ENCODE data around the gene PCDHGC4.
A peak's percentile ranks its signal among the peaks of the same experiment; 100 is the strongest.

Gene PCDHGC4

GRCh38 chr5:141512911-141513626, 28.2 kb downstream of the PCDHGC4 start:
- DNase-seq, result peak; percentile 72

GRCh38 chr5:141513627-141514329, 28.9 kb downstream of the PCDHGC4 start:
- peak; percentile 81 for DNase-seq

GRCh38 chr5:141514330-141515133, 29.7 kb downstream of the PCDHGC4 start:
- DNase-seq, result peak; percentile 81

- no peak for DNase-seq
Measured at GRCh38 chr5:141515141-141515540, 30.3 kb downstream of the PCDHGC4 start.

- DNase-seq, result no peak
Measured at GRCh38 chr5:141515946-141516671, 31.3 kb downstream of the PCDHGC4 start.

- no peak for DNase-seq
Measured at GRCh38 chr5:141516672-141517025, 31.8 kb downstream of the PCDHGC4 start.

- DNase-seq, result no peak
Measured at GRCh38 chr5:141517312-141517711, 32.5 kb downstream of the PCDHGC4 start.

GRCh38 chr5:141517880-141518617, 33.2 kb downstream of the PCDHGC4 start:
- DNase-seq, result no peak

GRCh38 chr5:141518618-141519015, 33.8 kb downstream of the PCDHGC4 start:
- no peak for DNase-seq

- no peak for DNase-seq
Measured at GRCh38 chr5:141519605-141520565, 35.1 kb downstream of the PCDHGC4 start.

GRCh38 chr5:141521244-141521781, 36.5 kb downstream of the PCDHGC4 start:
- no peak for DNase-seq

GRCh38 chr5:141522301-141522700, 37.5 kb downstream of the PCDHGC4 start:
- no peak for DNase-seq

GRCh38 chr5:141523991-141524390, 39.2 kb downstream of the PCDHGC4 start:
- no peak for DNase-seq

- DNase-seq, result peak; percentile 96
Measured at GRCh38 chr5:141524604-141525597, 40.1 kb downstream of the PCDHGC4 start.

GRCh38 chr5:141525653-141526052, 40.8 kb downstream of the PCDHGC4 start:
- no peak for DNase-seq

GRCh38 chr5:141527426-141527825, 42.6 kb downstream of the PCDHGC4 start:
- DNase-seq, result no peak

- DNase-seq, result no peak
Measured at GRCh38 chr5:141528291-141528984, 43.6 kb downstream of the PCDHGC4 start.

- no peak for DNase-seq
Measured at GRCh38 chr5:141529002-141529401, 44.2 kb downstream of the PCDHGC4 start.

- no peak for DNase-seq
Measured at GRCh38 chr5:141529873-141530272, 45.0 kb downstream of the PCDHGC4 start.
